Endothelial cell of coronary artery (primary cell): Measurements from ENCODE around the gene ACACB. TPM values are rescaled to one million over a fixed set of nuclear protein-coding genes. Genes with fewer than 3 reads are reported as not detected.

Experiments
- total RNA-seq: library from RNA; depleted of rRNA; stranded (reverse); fragments of >200 nt; gene quantifications from 2 replicates; pipeline ENCODE4 v1.2.3, GENCODE V29; 2014

ACACB gene
- 0.66 and 1.3 TPM in 2 replicates for total RNA-seq

GRCh38 chr12:109115758-109116610, at the start of gene ACACB:
TSS of gene ACACB (plus strand) at chr12:109116587. CDS start at chr12:109139406, 22,819 bp downstream.

GRCh38 chr12:109093022-109093918, 23.1 kb upstream of the ACACB start, which contains the start of gene ALKBH2:
TSS of gene ALKBH2 (minus strand) at chr12:109093472. CDS start at chr12:109092786, 686 bp downstream.

GRCh38 chr12:109097435-109098182, 18.8 kb upstream of the ACACB start, which contains the start of gene UNG:
TSS of gene UNG (plus strand) at chr12:109097597. CDS start at chr12:109097680, 83 bp downstream.

GRCh38 chr12:109308534-109309380, 192.4 kb downstream of the ACACB start, which contains the start of gene FOXN4:
TSS of gene FOXN4 (minus strand) at chr12:109309284. CDS start at chr12:109308321, 963 bp downstream.

Other genes with a start within 250 kb of the ACACB start
- gene DAO, start 236.5 kb upstream of the ACACB start, total RNA-seq, result not detected in 2 replicates
- gene SVOP, start 95.5 kb upstream of the ACACB start, total RNA-seq, result not detected in 2 replicates
- gene USP30, start 64.0 kb upstream of the ACACB start, total RNA-seq, result 4.3 and 5.2 TPM in 2 replicates
- 13.8 and 14.3 TPM in 2 replicates for gene ALKBH2, start 23.1 kb upstream of the ACACB start, total RNA-seq
- gene UNG, start 19.0 kb upstream of the ACACB start, total RNA-seq, result 23.9 and 24.7 TPM in 2 replicates
- not detected in 2 replicates for gene FOXN4, start 192.7 kb downstream of the ACACB start, total RNA-seq
- gene MYO1H, start 231.3 kb downstream of the ACACB start, total RNA-seq, result not detected in 2 replicates